ENCODE measurements around the gene MSI2.

Gene MSI2

GRCh38 chr17:57363580-57363979, 107.3 kb downstream of the MSI2 start:
- Histone ChIP-seq H3K36me3 (ENCODE audit: control insufficient read depth, insufficient read depth, low read length) (no peaks in the 10 kb centered on the region), H3K4me1 (ENCODE audit: control insufficient read depth, insufficient read depth, low read length) (peaks cover 21% of the 10 kb centered on the region), H3K27me3 (ENCODE audit: control insufficient read depth, insufficient read depth, low read length) (no peaks in the 10 kb centered on the region), H3K9ac (ENCODE audit: low read length) (no peak overlapping the region), H3K4me3 (ENCODE audit: low read length) (no peak overlapping the region), H3K9me3 (ENCODE audit: control insufficient read depth, low read length) (no peaks in the 10 kb centered on the region)

GRCh38 chr17:57363998-57364643, 107.8 kb downstream of the MSI2 start:
- H3K4me1 ChIP-seq (ENCODE audit: control insufficient read depth, insufficient read depth, low read length): peaks cover 26% of the 10 kb centered on the region
- H3K4me3 ChIP-seq (ENCODE audit: low read length): no peak overlapping the region
- H3K36me3 ChIP-seq (ENCODE audit: control insufficient read depth, insufficient read depth, low read length): no peaks in the 10 kb centered on the region
- no peak overlapping the region for H3K9ac ChIP-seq (ENCODE audit: low read length)
- H3K9me3 ChIP-seq (ENCODE audit: control insufficient read depth, low read length): no peaks in the 10 kb centered on the region
- H3K27me3 ChIP-seq (ENCODE audit: control insufficient read depth, insufficient read depth, low read length): no peaks in the 10 kb centered on the region

GRCh38 chr17:57365420-57365819, 109.1 kb downstream of the MSI2 start:
- Histone ChIP-seq H3K9ac (ENCODE audit: low read length) (no peak overlapping the region), H3K4me3 (ENCODE audit: low read length) (no peak overlapping the region), H3K9me3 (ENCODE audit: control insufficient read depth, low read length) (no peaks in the 10 kb centered on the region), H3K4me1 (ENCODE audit: control insufficient read depth, insufficient read depth, low read length) (peaks cover 37% of the 10 kb centered on the region), H3K36me3 (ENCODE audit: control insufficient read depth, insufficient read depth, low read length) (no peaks in the 10 kb centered on the region), H3K27me3 (ENCODE audit: control insufficient read depth, insufficient read depth, low read length) (no peaks in the 10 kb centered on the region)

GRCh38 chr17:57366177-57366557, 109.8 kb downstream of the MSI2 start:
- H3K9me3 ChIP-seq (ENCODE audit: control insufficient read depth, low read length): no peaks in the 10 kb centered on the region
- no peak overlapping the region for H3K4me3 ChIP-seq (ENCODE audit: low read length)
- no peaks in the 10 kb centered on the region for H3K27me3 ChIP-seq (ENCODE audit: control insufficient read depth, insufficient read depth, low read length)
- peaks cover 40% of the 10 kb centered on the region for H3K4me1 ChIP-seq (ENCODE audit: control insufficient read depth, insufficient read depth, low read length)
- no peak overlapping the region for H3K9ac ChIP-seq (ENCODE audit: low read length)
- no peaks in the 10 kb centered on the region for H3K36me3 ChIP-seq (ENCODE audit: control insufficient read depth, insufficient read depth, low read length)

GRCh38 chr17:57366558-57367351, 110.4 kb downstream of the MSI2 start:
- Histone ChIP-seq H3K36me3 (ENCODE audit: control insufficient read depth, insufficient read depth, low read length) (no peaks in the 10 kb centered on the region), H3K9me3 (ENCODE audit: control insufficient read depth, low read length) (no peaks in the 10 kb centered on the region), H3K9ac (ENCODE audit: low read length) (no peak overlapping the region), H3K27me3 (ENCODE audit: control insufficient read depth, insufficient read depth, low read length) (no peaks in the 10 kb centered on the region), H3K4me3 (ENCODE audit: low read length) (no peak overlapping the region), H3K4me1 (ENCODE audit: control insufficient read depth, insufficient read depth, low read length) (peaks cover 40% of the 10 kb centered on the region)

- no peaks in the 10 kb centered on the region for H3K9me3 ChIP-seq (ENCODE audit: control insufficient read depth, low read length)
- no peaks in the 10 kb centered on the region for H3K27me3 ChIP-seq (ENCODE audit: control insufficient read depth, insufficient read depth, low read length)
Observed at GRCh38 chr17:57368637-57369336, 112.5 kb downstream of the MSI2 start.

GRCh38 chr17:57369509-57369945, 113.2 kb downstream of the MSI2 start:
- Histone ChIP-seq H3K27me3 (ENCODE audit: control insufficient read depth, insufficient read depth, low read length) (no peaks in the 10 kb centered on the region), H3K9ac (ENCODE audit: low read length) (no peak overlapping the region), H3K36me3 (ENCODE audit: control insufficient read depth, insufficient read depth, low read length) (no peaks in the 10 kb centered on the region), H3K4me3 (ENCODE audit: low read length) (no peak overlapping the region), H3K9me3 (ENCODE audit: control insufficient read depth, low read length) (no peaks in the 10 kb centered on the region), H3K4me1 (ENCODE audit: control insufficient read depth, insufficient read depth, low read length) (peaks cover 44% of the 10 kb centered on the region)

More at GRCh38 chr17:57368637-57369336, 112.5 kb downstream of the MSI2 start:
- Histone ChIP-seq H3K4me3 (ENCODE audit: low read length) (no peak overlapping the region), H3K9ac (ENCODE audit: low read length) (no peak overlapping the region), H3K4me1 (ENCODE audit: control insufficient read depth, insufficient read depth, low read length) (peaks cover 44% of the 10 kb centered on the region), H3K36me3 (ENCODE audit: control insufficient read depth, insufficient read depth, low read length) (no peaks in the 10 kb centered on the region)

GRCh38 chr17:57370037-57370581, 113.8 kb downstream of the MSI2 start:
- Histone ChIP-seq H3K9ac (ENCODE audit: low read length) (peak overlapping the region; percentile 14), H3K4me3 (ENCODE audit: low read length) (no peak overlapping the region), H3K27me3 (ENCODE audit: control insufficient read depth, insufficient read depth, low read length) (no peaks in the 10 kb centered on the region), H3K9me3 (ENCODE audit: control insufficient read depth, low read length) (no peaks in the 10 kb centered on the region), H3K4me1 (ENCODE audit: control insufficient read depth, insufficient read depth, low read length) (peaks cover 44% of the 10 kb centered on the region), H3K36me3 (ENCODE audit: control insufficient read depth, insufficient read depth, low read length) (no peaks in the 10 kb centered on the region)

GRCh38 chr17:57370619-57371018, 114.3 kb downstream of the MSI2 start:
- H3K9me3 ChIP-seq (ENCODE audit: control insufficient read depth, low read length): no peaks in the 10 kb centered on the region
- H3K4me1 ChIP-seq (ENCODE audit: control insufficient read depth, insufficient read depth, low read length): peaks cover 48% of the 10 kb centered on the region
- H3K27me3 ChIP-seq (ENCODE audit: control insufficient read depth, insufficient read depth, low read length): no peaks in the 10 kb centered on the region
- H3K36me3 ChIP-seq (ENCODE audit: control insufficient read depth, insufficient read depth, low read length): no peaks in the 10 kb centered on the region
- H3K4me3 ChIP-seq (ENCODE audit: low read length): no peak overlapping the region
- no peak overlapping the region for H3K9ac ChIP-seq (ENCODE audit: low read length)

- no peaks in the 10 kb centered on the region for H3K36me3 ChIP-seq (ENCODE audit: control insufficient read depth, insufficient read depth, low read length)
- no peak overlapping the region for H3K9ac ChIP-seq (ENCODE audit: low read length)
- no peaks in the 10 kb centered on the region for H3K27me3 ChIP-seq (ENCODE audit: control insufficient read depth, insufficient read depth, low read length)
- no peaks in the 10 kb centered on the region for H3K9me3 ChIP-seq (ENCODE audit: control insufficient read depth, low read length)
- H3K4me3 ChIP-seq (ENCODE audit: low read length): no peak overlapping the region
- H3K4me1 ChIP-seq (ENCODE audit: control insufficient read depth, insufficient read depth, low read length): peaks cover 39% of the 10 kb centered on the region
Observed at GRCh38 chr17:57372156-57372555, 115.8 kb downstream of the MSI2 start.

- no peak overlapping the region for H3K4me3 ChIP-seq (ENCODE audit: low read length)
- H3K9me3 ChIP-seq (ENCODE audit: control insufficient read depth, low read length): no peaks in the 10 kb centered on the region
- H3K36me3 ChIP-seq (ENCODE audit: control insufficient read depth, insufficient read depth, low read length): no peaks in the 10 kb centered on the region
- no peak overlapping the region for H3K9ac ChIP-seq (ENCODE audit: low read length)
- H3K27me3 ChIP-seq (ENCODE audit: control insufficient read depth, insufficient read depth, low read length): no peaks in the 10 kb centered on the region
- H3K4me1 ChIP-seq (ENCODE audit: control insufficient read depth, insufficient read depth, low read length): peaks cover 32% of the 10 kb centered on the region
Observed at GRCh38 chr17:57373048-57373447, 116.7 kb downstream of the MSI2 start.

- H3K9ac ChIP-seq (ENCODE audit: low read length): no peak overlapping the region
- H3K9me3 ChIP-seq (ENCODE audit: control insufficient read depth, low read length): no peaks in the 10 kb centered on the region
- peaks cover 30% of the 10 kb centered on the region for H3K4me1 ChIP-seq (ENCODE audit: control insufficient read depth, insufficient read depth, low read length)
- H3K4me3 ChIP-seq (ENCODE audit: low read length): no peak overlapping the region
- H3K27me3 ChIP-seq (ENCODE audit: control insufficient read depth, insufficient read depth, low read length): no peaks in the 10 kb centered on the region
- H3K36me3 ChIP-seq (ENCODE audit: control insufficient read depth, insufficient read depth, low read length): no peaks in the 10 kb centered on the region
Observed at GRCh38 chr17:57373756-57374155, 117.4 kb downstream of the MSI2 start.
